OCI-LY7 (cell line): Measurements from ENCODE around the gene SEC22A. TPM values are rescaled to one million over a fixed set of nuclear protein-coding genes. Genes with fewer than 3 reads are reported as not detected.

ENCODE experiments used
- BruUV-seq: library from RNA; stranded (reverse); fragments of 400-500 nt; replicated peaks from 2 replicates; lab custom pipeline; 2021; lab: Mats Ljungman, UMichigan
- CTCF ChIA-PET: fragments of 300-600 bp; sonication (Branson Sonifier 250); formaldehyde crosslinking; loops from one replicate; lab custom pipeline; 2022; ENCODE audit warnings: antibody characterized with exemption; ENCODE audit not compliant: unreplicated experiment; lab: Charles Lee
- POLR2A ChIA-PET: fragments of 300-600 bp; sonication (Branson Sonifier 250); formaldehyde crosslinking; loops from one replicate; lab custom pipeline; 2022; ENCODE audit warnings: antibody characterized with exemption; lab: Charles Lee
- DNase-seq: peaks from one replicate; pipeline ENCODE4 v3.0.0-alpha.2; 2015; ENCODE audit warnings: low spot score
- H2AFZ ChIP-seq: fragments of 200-600 bp; sonication (generic), shearing (Covaris generic); 2 replicates; pipeline ENCODE4 v1.6.1; 2014; ENCODE audit warnings: mild to moderate bottlenecking, antibody characterized with exemption, low read length, moderate library complexity
- H3K27ac ChIP-seq: fragments of 200-600 bp; sonication (generic); 2 replicates; pipeline ENCODE4 v1.5.1; 2014; ENCODE audit warnings: mixed run types, low read depth, mild to moderate bottlenecking, moderate library complexity, low read length, inconsistent platforms; ENCODE audit not compliant: poor library complexity, severe bottlenecking
- H3K36me3 ChIP-seq: fragments of 200-600 bp; sonication (generic); 2 replicates; pipeline ENCODE4 v1.6.1; 2014; ENCODE audit warnings: mild to moderate bottlenecking, antibody characterized with exemption, low read length, moderate library complexity, mixed read lengths; ENCODE audit not compliant: insufficient read depth
- H3K4me1 ChIP-seq: fragments of 200-600 bp; sonication (generic); 2 replicates; pipeline ENCODE4 v1.5.1; 2014; ENCODE audit warnings: mild to moderate bottlenecking, low read length; ENCODE audit not compliant: insufficient read depth, poor library complexity, severe bottlenecking
- H3K4me2 ChIP-seq: fragments of 200-600 bp; sonication (generic); 2 replicates; pipeline ENCODE4 v1.6.1; 2014; ENCODE audit warnings: mild to moderate bottlenecking, low read length
- H3K4me3 ChIP-seq: fragments of 200-600 bp; sonication (generic); 2 replicates; pipeline ENCODE4 v1.5.1; 2014; ENCODE audit warnings: mild to moderate bottlenecking, low read depth, low read length; ENCODE audit not compliant: poor library complexity, severe bottlenecking
- H3K79me2 ChIP-seq: fragments of 200-600 bp; sonication (generic); 2 replicates; pipeline ENCODE4 v1.6.1; 2016; ENCODE audit warnings: low read depth, mild to moderate bottlenecking, low read length, moderate library complexity, mixed read lengths; ENCODE audit not compliant: insufficient read depth
- H3K9me2 ChIP-seq: fragments of 200-600 bp; sonication (generic); 2 replicates; pipeline ENCODE4 v1.6.1; 2016; ENCODE audit warnings: mild to moderate bottlenecking, low read length, mixed read lengths; ENCODE audit not compliant: insufficient read depth
- H3K9me3 ChIP-seq: fragments of 200-600 bp; sonication (generic); 2 replicates; pipeline ENCODE4 v1.6.1; 2014; ENCODE audit warnings: mild to moderate bottlenecking, mixed run types, low read length, mixed read lengths
- H4K20me1 ChIP-seq: fragments of 200-600 bp; sonication (generic); 2 replicates; pipeline ENCODE4 v1.6.1; 2014; ENCODE audit warnings: mild to moderate bottlenecking, antibody characterized with exemption, low read length, moderate library complexity, mixed read lengths; ENCODE audit not compliant: insufficient read depth
- CTCF ChIP-seq: fragments of 200-600 bp; sonication (generic); conservative IDR thresholded peaks from 2 replicates; pipeline ENCODE4 v1.5.1; 2014; ENCODE audit warnings: mild to moderate bottlenecking, antibody characterized with exemption, low read length, moderate library complexity, mixed read lengths
- EZH2phosphoT487 ChIP-seq: fragments of 200-600 bp; sonication (generic); IDR thresholded peaks from 2 replicates; pipeline ENCODE4 v1.6.1; 2018; ENCODE audit warnings: low read depth, borderline replicate concordance, mild to moderate bottlenecking, mixed run types, antibody characterized with exemption, low read length, moderate library complexity, mixed read lengths
- intact Hi-C: fragments of 100-400 bp; cut with micrococcal nuclease; formaldehyde crosslinking; loops from one replicate; pipeline ENCODE4 v1.10.0; 2022; ENCODE audit not compliant: unreplicated experiment
- total RNA-seq, 2 experiments: library from RNA; depleted of rRNA in 1 of 2; stranded (reverse); fragments of >200 nt in 1 of 2; shearing (Covaris generic) in 1 of 2; gene quantifications; 2 replicates each; pipeline ENCODE4 v1.2.3, GENCODE V29; 2014 to 2022

The SEC22A gene
- total RNA-seq, 2 experiments from 2014 or later, result 22.0 to 24.5 TPM

DNA sequence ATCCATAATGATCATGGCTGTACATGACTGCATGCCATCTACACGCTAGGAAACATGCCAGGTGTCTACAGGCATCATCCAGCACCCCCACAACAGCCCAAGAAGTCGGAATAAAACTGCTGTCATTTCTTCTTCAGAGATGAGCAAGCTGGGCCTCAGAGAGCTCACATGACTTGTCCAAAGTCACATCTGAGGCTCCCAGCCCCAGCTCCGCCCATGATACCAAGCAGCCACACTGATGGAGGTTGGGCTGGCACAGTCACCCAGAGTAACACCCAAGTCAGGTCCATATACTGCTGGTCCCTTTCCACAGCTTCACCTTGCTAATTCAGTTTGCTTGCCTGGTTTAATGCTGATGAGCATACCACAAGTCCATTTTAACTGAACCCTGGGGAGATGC, 116.6 kb downstream of the SEC22A start:
- no peaks in the 10 kb centered on the region for H3K79me2 ChIP-seq
- BruUV-seq, result no TSS peak
- CTCF ChIA-PET, result interaction anchor here (0.6 kb wide), 1 partner anchor 117 kb away, joined by 3 read pairs; the partner anchor contains the start of gene SEC22A

GRCh38 chr3:123319760-123320159, 118.0 kb downstream of the SEC22A start:
- TF ChIP-seq CTCF, result no peak
- no peak for TF ChIP-seq EZH2phosphoT487
- Histone ChIP-seq H3K4me3 (no peak overlapping the region), H2AFZ (no peak overlapping the region), H4K20me1 (no peaks in the 10 kb centered on the region), H3K9me3 (no peaks in the 10 kb centered on the region), H3K4me1 (peaks cover 4% of the 10 kb centered on the region), H3K9me2 (no peaks in the 10 kb centered on the region), H3K27ac (no peak overlapping the region), H3K36me3 (no peaks in the 10 kb centered on the region), H3K79me2 (no peaks in the 10 kb centered on the region), H3K4me2 (no peak overlapping the region)
- intact Hi-C loops, result no loop called here
- no peak for DNase-seq
- no TSS peak for BruUV-seq
- ChIA-PET CTCF (interaction anchor here (0.6 kb wide), 1 partner anchor 202 kb away, joined by 4 read pairs; no protein-coding TSS in a partner anchor), POLR2A (no interaction called here)

More for the DNA sequence above, 116.6 kb downstream of the SEC22A start:
- intact Hi-C loops, result no loop called here
- TF ChIP-seq CTCF (no peak), EZH2phosphoT487 (no peak)
- Histone ChIP-seq H3K4me1 (peaks cover 10% of the 10 kb centered on the region), H3K4me2 (no peak overlapping the region), H3K36me3 (no peaks in the 10 kb centered on the region), H3K27ac (no peak overlapping the region), H3K4me3 (no peak overlapping the region), H3K9me3 (no peaks in the 10 kb centered on the region), H2AFZ (no peak overlapping the region), H3K9me2 (no peaks in the 10 kb centered on the region), H4K20me1 (no peaks in the 10 kb centered on the region)
- no peak for DNase-seq
- POLR2A ChIA-PET, result interaction anchor here (0.7 kb wide), 1 partner anchor 226 kb away, joined by 4 read pairs; no protein-coding TSS in a partner anchor

- POLR2A ChIA-PET, result no interaction called here
- no peaks in the 10 kb centered on the region for H3K36me3 ChIP-seq
- no peaks in the 10 kb centered on the region for H3K4me1 ChIP-seq
- BruUV-seq, result no TSS peak
- CTCF ChIA-PET, result interaction anchor here (0.6 kb wide), 1 partner anchor 201 kb away, joined by 4 read pairs; no protein-coding TSS in a partner anchor
- no peak for TF ChIP-seq EZH2phosphoT487
- TF ChIP-seq CTCF, result no peak
- DNase-seq, result no peak
- no peaks in the 10 kb centered on the region for H4K20me1 ChIP-seq
- no peaks in the 10 kb centered on the region for H3K9me3 ChIP-seq
- no peak overlapping the region for H2AFZ ChIP-seq
- no peaks in the 10 kb centered on the region for H3K79me2 ChIP-seq
- intact Hi-C loops, result no loop called here
- no peak overlapping the region for H3K27ac ChIP-seq
- no peak overlapping the region for H3K4me2 ChIP-seq
- no peaks in the 10 kb centered on the region for H3K9me2 ChIP-seq
- no peak overlapping the region for H3K4me3 ChIP-seq
Measured at GRCh38 chr3:123320221-123320620, 118.5 kb downstream of the SEC22A start.
